C1 segment of cervical spinal cord (tissue), 14 donors: ENCODE results near the gene PLPPR5.

ENCODE experiments used
- DNase-seq, 14 donors: peaks; one replicate each; lab custom pipeline; 2025; lab: John Stamatoyannopoulos, UW

Gene PLPPR5

DNA sequence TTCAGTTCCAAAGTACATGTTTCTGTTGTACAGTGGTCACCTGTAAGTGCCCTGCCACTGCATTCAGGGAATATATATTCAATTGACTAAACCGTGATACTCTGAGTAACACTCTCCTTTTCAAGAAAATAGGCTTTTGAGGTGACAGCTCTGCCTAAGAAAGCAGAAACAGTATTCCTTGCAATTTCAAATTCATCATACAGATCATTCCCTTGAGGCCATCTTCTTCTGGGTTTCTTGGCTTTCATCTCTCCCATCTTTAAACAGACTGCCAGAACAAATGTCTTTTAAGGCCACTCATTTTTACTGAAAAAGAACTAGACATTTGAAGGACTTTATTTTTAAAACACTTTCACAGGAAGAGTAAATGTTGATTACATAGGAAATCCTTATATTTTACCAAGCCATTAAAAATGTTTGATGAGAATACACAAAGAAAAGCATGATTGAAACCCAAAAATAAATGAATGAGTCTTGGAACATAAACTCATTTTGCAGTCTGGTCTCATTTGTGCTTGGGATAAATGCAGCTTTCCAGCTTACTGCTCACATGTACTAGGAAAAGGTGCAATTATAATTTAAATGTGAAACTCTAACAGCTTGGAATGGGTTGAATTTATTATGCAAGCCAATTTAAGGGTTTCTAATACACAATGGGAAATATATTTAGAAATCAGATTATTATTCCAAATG is 34.7 kb downstream of the PLPPR5 start:
- no peak for DNase-seq

DNA sequence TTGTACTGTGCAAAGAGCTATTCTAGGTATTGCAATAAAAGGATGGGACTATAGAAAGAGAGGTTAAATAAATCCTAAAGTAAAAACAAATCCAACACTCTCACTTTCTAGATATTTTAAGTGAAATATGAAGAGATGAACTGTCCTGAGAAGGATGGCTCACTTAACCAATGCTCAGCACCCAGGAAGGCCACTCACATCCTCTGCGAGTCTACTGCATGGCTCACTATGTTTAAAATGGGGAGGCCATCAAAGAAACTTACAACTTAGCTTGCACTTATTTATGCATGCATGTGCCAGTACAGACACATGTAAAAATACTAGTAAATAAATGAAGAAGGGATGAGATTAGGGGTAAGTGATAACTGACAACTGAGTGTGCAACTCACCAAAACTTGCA is 37.5 kb downstream of the PLPPR5 start:
- no peak for DNase-seq

DNA sequence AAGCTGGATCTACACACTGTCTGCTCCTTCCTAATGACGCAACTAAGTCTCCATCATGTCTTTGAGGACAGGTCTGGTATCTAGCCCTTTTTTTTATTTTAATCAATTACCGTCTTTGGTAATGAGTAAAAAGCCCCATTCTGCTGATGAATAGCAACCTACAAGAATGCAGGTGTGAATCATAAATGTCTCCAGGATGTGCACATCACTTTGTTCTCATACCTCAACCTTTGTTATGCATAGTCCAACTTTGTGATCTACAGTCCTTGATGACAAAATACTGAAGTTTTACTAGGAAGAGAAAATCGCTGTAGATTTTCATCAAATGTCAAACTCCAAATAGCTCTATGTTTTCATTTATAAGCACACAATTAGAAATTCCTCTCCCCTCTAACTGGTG is 39.3 kb downstream of the PLPPR5 start:
- DNase-seq = no peak

DNA sequence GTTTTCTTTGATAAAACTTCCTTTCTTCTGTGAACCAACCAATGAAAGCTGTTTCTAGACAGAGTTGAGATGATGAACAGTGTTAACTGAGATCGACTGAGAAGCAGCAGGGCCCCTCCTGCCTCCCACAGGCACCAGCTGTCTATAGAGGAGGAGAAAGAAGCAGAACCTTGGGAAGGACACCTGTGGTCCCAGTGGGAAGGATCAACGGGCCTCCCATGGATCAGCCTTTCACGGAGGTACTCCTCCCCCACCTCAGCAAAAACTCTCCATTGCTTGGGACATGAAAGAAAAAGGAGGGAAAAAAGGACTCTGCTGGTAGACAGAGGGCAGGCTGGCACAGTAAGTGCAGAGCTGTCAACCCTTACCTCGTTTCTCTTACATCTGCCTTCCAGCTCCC is 40.5 kb downstream of the PLPPR5 start:
- no peak for DNase-seq

DNA sequence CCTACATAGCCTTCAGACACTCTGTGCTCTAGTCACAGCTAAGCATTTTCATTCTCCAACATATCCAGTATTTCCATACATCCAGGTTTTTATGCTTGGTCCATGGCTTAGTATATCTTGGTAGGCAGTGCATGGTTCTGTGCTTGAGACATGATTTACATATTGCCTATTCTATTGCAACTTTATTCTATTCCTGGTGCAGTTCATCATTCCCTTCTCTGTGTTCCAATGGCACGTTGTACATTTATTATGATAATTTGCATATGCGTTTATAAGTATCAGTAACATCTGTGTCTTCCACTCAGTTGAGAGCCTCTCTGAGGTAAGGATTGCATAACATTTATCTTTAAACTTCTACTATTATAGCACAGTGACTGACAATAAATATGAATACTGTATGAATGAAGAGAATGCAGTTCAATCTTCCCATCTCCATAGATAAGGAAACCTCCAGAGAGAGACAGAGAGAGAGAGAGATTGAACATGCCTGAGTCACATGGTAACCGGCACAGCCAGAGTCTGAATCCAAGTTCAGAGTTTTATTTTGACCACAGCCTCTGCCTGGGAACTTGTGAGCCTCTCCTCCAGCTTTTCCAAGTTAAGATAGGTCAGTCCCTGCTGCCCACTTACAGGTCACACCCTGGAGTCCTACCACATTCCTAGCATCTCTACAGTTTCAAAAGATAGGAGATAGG is 41.5 kb downstream of the PLPPR5 start:
- DNase-seq = no peak

DNA sequence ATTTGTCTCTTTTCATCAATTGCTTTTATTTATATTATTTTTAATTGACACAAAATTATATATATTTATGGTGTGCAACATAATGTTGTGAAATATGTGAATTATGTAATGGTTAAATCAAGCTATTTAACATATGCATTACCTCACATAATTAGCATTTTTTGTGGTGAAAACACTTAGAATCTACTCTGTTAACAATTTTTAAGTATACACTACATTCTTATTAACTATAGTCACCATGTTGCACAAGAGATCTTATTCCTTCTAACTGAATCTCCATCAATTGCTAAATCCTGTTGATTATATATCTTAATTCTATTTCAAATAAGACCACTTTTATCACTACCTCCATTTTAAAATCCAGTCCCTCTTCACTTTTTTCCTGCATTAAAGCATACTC is 42.5 kb downstream of the PLPPR5 start:
- DNase-seq = no peak

DNA sequence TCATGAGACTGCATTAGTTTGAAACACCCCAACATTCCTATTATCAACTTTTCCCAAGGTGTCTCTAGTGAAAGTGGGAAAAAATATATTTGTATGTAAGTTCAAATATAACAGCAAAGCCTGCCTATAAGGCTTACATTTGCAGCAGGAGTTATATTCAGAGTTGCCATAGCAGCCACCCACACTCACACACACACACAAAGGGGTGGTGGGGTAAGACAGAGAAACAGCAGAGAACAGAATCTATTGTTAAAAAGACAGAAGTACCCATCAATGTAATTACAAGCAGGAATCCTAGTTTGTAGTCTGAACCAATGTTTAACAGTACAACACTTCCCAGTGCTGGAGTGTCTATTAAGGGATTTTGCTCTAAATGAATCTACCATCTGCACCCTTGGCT is 55.0 kb downstream of the PLPPR5 start:
- no peak for DNase-seq

DNA sequence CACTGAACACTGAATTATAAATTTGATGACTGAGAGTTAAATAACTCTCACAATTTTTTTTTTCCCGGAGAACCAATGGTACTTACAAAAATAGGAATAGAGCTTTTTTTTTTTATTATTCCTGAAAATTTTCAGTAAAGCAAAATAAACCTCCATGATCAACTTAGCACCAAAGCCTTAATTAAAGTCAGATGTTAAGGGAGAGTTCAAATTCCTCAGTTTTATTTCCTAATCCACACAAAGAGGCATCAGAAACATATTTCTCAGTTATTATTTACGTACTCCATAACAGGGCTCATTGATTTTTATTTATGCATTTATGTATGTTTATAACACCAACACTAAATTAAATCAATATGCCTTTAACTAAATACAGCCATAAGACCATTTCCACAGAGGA is 55.5 kb downstream of the PLPPR5 start:
- no peak for DNase-seq

DNA sequence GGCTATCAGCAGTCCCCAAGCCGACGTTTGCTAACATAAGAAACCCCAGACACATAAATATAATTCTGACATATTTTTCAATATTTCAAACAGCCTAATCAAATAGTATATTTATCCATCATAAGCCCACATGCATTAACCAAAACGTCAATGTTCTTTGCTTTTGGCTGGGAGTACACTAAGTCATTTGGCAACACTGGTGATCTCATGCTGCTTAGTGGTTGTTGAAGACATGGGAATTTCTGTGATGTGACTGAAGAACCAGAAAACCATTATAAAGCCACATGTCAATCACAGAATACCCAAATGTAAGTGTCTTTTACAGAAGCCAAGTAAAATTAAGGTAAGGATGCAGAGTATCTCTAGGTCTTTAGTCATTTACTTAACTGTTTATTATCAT is 57.6 kb downstream of the PLPPR5 start:
- DNase-seq = no peak

DNA sequence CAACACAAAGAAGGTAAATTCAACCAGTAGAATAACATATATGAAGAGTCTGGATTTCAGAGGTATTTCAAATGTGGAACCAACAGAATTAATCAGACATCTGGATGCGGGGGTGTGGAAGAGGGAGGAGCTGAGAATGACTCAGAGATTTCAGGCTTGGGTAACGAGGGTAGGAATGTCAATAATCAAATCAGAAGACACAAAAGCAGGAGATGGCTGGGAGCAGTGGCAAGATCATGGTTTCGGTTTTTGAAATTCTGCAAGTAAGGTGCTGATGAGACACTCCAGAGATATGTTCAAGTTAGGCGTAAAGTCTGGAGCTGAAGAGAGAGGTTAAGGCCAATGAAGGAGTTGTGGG is 64.0 kb downstream of the PLPPR5 start:
- DNase-seq = no peak

DNA sequence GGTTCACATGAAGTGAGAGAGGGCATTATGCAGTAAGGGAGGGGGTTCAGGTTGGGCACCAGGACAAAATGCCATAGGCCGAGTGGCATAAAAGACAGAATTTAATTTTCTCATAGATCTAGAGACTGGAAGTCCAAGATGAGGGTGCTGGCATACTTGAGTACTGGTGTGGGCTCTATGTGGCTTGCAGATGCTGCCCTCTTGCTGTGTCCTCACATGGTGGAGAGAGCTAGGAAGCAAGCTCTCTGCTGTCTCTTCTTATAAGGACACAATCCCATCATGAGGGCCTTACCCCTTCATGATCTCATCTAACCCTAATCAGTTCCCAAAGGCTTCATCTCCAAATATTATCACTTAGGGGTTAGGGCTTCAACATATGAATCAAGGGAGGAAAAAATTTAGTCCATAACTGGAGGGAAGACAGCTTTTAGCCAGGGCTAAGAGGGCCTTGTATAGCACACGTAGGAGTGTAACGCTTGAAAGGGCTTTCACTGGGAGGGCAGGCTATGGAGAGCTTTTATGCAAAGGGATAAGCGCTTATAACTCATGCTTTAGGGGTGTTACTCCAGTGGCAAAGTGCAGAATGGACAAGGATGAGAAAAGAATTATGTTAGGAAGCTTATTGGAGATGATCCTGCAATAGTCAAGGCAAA is 64.5 kb downstream of the PLPPR5 start:
- no peak for DNase-seq

DNA sequence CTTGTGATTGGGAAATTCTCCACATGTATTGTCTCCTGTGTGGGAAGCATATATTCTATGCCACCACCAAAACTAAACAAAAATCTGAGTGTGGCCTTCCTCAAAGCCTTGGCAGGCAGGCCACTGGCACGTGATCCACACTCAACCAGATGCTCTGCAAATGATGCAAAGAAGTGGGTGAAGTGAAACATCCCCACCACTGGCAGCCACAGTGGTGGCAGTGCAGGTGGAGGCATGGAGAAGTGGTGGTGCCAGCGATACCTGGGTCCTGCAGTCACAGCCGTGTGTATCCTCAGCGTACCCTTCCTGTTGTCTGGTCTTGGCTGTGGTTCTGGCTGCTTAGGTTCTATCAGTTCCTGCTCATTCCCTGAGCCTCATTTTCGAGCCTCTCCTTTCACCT is 65.2 kb downstream of the PLPPR5 start:
- no peak for DNase-seq

DNA sequence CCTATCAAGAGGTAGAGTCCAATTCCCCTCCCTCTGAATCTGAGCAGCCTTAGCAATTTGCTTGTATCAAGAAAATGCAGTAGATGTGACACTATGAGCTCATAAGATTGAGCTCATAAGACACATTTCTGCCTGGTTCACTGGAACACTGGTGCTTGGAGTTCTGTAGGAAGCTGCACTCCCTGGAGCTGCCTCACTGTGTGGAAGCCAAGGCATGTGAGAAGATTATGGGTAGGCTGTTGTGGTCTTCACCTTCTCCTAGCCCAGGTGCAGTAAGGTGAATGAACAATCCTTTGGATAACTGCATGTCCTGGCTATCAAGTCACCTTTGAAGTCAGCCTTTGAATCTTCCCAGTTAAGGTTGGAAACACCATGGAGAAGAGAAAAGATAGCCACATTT is 67.3 kb downstream of the PLPPR5 start:
- no peak for DNase-seq

DNA sequence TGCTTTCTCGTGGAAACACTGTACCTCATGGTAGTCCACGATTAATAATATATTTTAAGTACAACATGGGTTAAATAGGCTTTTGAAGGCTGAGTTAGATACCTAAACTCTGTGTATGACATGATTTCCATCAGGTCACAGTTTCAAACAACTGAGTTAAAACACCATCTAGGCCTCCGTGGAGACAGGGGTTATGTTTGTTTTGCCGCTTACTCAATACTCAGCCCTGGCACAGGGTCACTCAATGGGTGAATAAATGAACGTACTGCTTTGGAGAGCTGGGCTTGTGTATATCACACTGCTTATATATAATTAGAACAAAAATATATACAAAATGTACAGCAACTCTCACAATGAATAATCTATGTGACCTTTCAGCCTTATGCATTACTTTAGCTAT is 72.5 kb downstream of the PLPPR5 start:
- DNase-seq = no peak

DNA sequence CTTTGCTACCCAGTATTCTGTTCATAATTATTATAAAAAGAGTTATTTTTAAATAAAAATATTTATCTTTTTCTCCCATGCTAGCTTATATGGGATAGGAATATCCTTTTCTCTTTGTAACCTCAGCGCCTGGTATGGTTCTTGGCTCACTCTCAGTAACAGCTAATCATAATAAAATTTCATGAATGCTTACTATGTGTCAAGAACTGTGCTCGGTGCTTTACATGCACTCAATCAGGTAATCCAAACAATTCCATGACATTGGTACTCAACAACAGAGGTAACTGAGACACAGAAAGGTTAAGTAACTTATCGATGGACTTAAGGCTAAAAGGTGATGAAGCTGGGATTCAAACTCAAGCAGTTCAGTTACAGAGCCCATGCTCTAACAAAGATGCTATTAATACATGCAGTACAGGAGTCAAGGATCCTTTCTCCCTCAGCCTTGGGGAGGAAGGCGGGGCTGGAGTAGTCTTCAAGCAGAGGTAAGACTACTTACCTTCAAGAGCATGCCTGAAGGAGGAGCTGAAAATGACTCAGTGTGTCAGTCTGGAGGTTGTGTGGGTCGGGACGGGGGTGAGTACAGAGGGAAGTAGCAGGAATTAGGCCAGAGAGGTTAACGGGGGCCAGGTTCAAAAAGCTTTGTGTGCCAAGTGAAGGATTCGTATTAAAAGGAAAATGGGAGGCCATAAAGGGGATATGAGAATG is 73.4 kb downstream of the PLPPR5 start:
- no peak for DNase-seq

DNA sequence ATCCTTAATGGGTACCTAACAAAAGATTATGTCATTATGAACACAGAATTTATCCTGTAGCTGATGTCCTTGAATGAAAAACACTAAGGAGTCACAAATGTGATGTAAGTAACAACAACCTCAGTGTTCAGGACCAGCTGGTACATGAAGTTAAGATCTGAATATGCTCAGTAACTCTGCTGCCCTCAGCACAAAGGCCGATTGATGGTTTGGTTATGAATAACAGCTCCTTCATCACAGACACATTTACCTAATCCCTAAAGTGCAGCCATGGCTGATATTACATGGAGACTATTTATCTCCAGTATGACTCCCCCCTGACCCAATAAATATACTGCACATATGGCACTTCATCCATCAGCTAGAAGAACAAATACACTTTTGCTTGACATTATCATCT is 75.2 kb downstream of the PLPPR5 start:
- no peak for DNase-seq

DNA sequence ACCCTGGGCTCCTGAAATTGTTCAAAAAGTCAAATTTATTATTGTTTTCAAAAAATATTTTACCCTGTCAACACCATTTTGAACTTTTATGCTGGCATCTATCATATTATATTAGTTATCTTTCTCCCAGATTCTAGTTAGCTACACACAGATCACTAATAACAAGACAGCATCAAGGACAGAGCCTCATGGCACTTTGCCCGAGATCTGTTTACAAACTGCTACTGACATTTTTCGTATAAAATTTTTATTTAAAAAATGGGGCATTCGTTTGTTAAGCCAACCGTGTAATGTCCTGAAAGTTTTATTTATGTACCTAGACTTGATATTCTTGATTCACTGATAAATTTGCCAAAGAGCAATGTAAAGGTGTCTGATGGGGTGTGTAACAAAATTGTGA is 78.1 kb downstream of the PLPPR5 start:
- DNase-seq = no peak

DNA sequence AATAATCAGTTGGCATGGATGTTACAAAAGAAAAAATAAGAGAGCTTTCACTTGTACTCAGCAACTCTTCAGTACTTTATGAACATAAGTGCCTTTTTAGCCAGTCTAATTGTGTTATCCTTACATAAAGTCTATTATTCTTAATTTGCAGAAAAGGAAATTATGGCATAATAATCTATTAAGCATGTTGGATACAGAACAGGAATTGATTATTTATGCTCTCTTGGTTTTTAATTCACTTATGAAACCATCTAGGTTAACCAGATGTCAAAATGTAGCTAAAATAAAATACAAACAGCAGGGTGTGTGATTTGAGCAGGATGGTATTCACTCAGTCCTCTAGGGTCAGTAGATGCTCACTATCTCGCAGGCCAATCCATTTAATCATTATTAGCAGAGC is 79.7 kb downstream of the PLPPR5 start:
- DNase-seq = no peak

DNA sequence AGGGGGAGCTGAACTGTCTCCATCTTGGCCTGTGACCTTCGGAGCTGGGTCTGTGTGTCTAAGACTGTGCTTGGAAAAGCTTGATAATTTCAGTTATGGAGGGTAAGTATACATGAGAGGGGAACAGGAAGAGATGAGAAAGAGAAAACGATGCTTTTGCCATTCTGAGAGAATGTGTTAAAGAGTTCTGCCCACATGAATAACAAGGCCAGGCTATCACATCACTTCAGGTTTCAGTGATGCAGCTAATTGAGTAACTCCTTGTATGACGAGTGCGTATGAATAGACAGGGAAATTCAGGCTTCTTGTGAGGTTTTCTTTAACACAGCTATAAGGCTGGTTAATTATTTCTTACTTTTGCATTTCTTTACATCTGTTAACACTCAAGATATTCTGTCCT is 81.0 kb downstream of the PLPPR5 start:
- no peak for DNase-seq

DNA sequence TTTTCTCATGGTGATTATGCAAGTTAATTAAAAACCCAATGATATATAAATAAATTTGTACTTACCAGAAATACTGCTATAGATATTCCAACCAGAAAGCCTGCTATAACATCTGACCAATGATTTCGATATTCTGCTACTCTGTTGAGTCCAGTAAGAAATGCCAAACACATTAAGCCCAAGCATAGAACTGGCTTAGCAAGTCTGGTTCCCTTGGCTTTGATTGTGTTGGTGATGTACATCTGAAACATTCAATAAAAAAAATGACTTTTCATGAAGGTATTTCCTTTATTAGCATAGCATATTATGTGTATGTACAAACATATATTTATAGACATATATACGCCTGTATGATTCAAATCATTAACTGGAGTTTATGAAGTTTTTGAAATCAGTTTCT is 82.8 kb downstream of the PLPPR5 start:
- DNase-seq = no peak

DNA sequence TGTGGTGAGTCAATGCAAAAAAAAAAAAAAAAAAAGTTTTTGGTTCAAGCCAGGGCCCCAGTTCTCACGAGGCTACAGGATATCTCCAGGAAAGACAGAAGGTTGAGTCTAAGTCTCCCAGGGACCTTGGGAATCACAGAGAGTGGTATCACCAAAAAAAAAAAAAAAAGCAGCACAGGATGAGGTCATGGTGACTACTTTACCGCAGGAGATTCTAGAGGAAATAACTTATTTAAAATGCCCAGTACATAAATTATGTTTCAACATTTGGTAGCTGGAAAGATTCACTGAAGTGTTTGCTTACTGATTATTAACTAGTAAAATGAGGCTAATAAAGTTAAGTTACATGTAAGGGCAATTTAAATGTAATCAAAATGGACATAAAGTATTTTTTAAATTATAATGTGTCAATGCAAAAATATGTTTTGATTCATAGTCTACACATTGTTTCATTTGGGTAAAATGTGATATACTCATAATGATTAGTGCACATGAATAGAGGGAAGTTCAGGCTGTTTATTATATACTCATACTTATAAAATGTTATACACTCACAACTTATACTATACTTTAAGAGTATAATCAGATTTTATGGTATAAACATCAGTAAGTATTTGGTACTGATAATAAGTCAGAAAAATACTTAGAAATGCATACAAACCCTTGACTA is 84.1 kb downstream of the PLPPR5 start:
- DNase-seq = no peak

DNA sequence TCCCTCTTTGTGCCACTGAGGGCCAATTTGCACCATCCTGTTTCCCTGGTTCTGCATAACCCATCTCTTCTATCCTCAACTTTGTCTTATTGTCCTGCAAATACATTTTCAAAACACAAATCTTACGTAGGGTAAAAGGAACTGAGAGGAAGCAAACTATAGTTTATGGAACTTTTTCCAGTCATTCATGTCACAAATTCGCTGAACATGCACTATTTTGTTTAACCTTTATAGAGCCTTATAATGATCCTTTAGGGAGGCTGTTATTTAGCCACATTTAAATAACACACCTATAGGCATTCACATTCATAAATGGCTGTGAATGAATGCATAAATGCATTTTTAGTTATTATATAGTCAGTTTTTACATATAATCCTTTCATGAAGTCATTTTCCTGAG is 85.0 kb downstream of the PLPPR5 start:
- no peak for DNase-seq
